IMR-90 (cell line): ENCODE measurements around the gene PPP3CA. TPM values are rescaled to one million over a fixed set of nuclear protein-coding genes. Genes with fewer than 3 reads are reported as not detected.

ENCODE experiments used
- ATAC-seq: fragments of 200-7000 bp; cut with Tn5 transposase; 2 replicates; pipeline ENCODE4 v1.9.1; 2020; ENCODE audit warnings: low read depth, mild to moderate bottlenecking, moderate library complexity
- BruUV-seq: library from RNA; stranded (reverse); fragments of 400-500 nt; replicated peaks from 2 replicates; lab custom pipeline; 2021; lab: Mats Ljungman, UMichigan
- CTCF ChIA-PET: fragments of 300-600 bp; formaldehyde crosslinking; extraction: SDS; loops from one replicate; lab custom pipeline; 2021; ENCODE audit warnings: antibody characterized with exemption; lab: Yijun Ruan, JAX
- POLR2A ChIA-PET: fragments of 300-600 bp; sonication (Branson Sonifier 250); formaldehyde crosslinking; loops from one replicate; lab custom pipeline; 2022; ENCODE audit warnings: antibody characterized with exemption; ENCODE audit not compliant: unreplicated experiment; lab: Charles Lee
- DNase-seq: peaks from one replicate; pipeline ENCODE4 v3.0.0; 2013
- H2AFZ ChIP-seq: replicated peaks from 2 replicates; pipeline ENCODE3; 2013; ENCODE audit warnings: low read length, mild to moderate bottlenecking; ENCODE audit not compliant: poor library complexity
- H2AK5ac ChIP-seq: 2 replicates; pipeline ENCODE4 v1.6.1; 2013; ENCODE audit warnings: low read depth, low read length, inconsistent platforms
- H2AK9ac ChIP-seq: replicated peaks from 2 replicates; pipeline ENCODE3; 2013; ENCODE audit warnings: mild to moderate bottlenecking, low read depth, low read length, moderate library complexity; ENCODE audit not compliant: poor library complexity
- H2BK120ac ChIP-seq: 2 replicates; pipeline ENCODE4 v1.6.1; 2013; ENCODE audit warnings: low read depth, low read length, inconsistent platforms
- H2BK15ac ChIP-seq: 3 replicates; pipeline ENCODE4 v1.6.1; 2013; ENCODE audit warnings: low read depth, low read length, inconsistent platforms
- H2BK20ac ChIP-seq: 2 replicates; pipeline ENCODE4 v1.6.1; 2013; ENCODE audit warnings: low read depth, mild to moderate bottlenecking, inconsistent platforms, low read length, moderate library complexity
- H2BK5ac ChIP-seq: 2 replicates; pipeline ENCODE4 v1.6.1; 2013; ENCODE audit warnings: mild to moderate bottlenecking, low read depth, low read length, inconsistent platforms; ENCODE audit not compliant: poor library complexity, severe bottlenecking
- H3K14ac ChIP-seq: replicated peaks from 2 replicates; pipeline ENCODE4 v1.6.1; 2013; ENCODE audit warnings: low read depth, low read length, inconsistent platforms
- H3K18ac ChIP-seq: 2 replicates; pipeline ENCODE4 v1.6.1; 2013; ENCODE audit warnings: low read depth, low read length, control low read depth
- H3K23ac ChIP-seq: 2 replicates; pipeline ENCODE4 v1.6.1; 2013; ENCODE audit warnings: low read depth, low read length, inconsistent platforms
- H3K27ac ChIP-seq: 2 replicates; pipeline ENCODE4 v1.5.1; 2013; ENCODE audit warnings: mild to moderate bottlenecking, control low read depth, low read length; ENCODE audit not compliant: insufficient read depth
- H3K27me3 ChIP-seq: 2 replicates; pipeline ENCODE4 v1.6.1; 2013; ENCODE audit warnings: low read length; ENCODE audit not compliant: control insufficient read depth, insufficient read depth
- H3K36me3 ChIP-seq: 2 replicates; pipeline ENCODE4 v1.6.1; 2013; ENCODE audit warnings: low read length, mixed read lengths; ENCODE audit not compliant: control insufficient read depth, insufficient read depth
- H3K4ac ChIP-seq: 2 replicates; pipeline ENCODE4 v1.6.1; 2013; ENCODE audit warnings: low read depth, low read length, inconsistent platforms
- H3K4me1 ChIP-seq: 2 replicates; pipeline ENCODE4 v1.6.1; 2013; ENCODE audit warnings: low read length, mixed read lengths; ENCODE audit not compliant: control insufficient read depth, insufficient read depth
- H3K4me2 ChIP-seq: 2 replicates; pipeline ENCODE4 v1.6.1; 2013; ENCODE audit warnings: low read depth, mild to moderate bottlenecking, control low read depth, low read length, moderate library complexity
- H3K4me3 ChIP-seq: 2 replicates; pipeline ENCODE4 v1.5.1; 2013; ENCODE audit warnings: low read depth, mild to moderate bottlenecking, control low read depth, low read length, moderate library complexity; ENCODE audit not compliant: insufficient read depth
- H3K56ac ChIP-seq: 2 replicates; pipeline ENCODE4 v1.6.1; 2013; ENCODE audit warnings: low read length, inconsistent platforms; ENCODE audit not compliant: insufficient read depth; ENCODE audit errors: extremely low read depth
- H3K79me1 ChIP-seq, 2 experiments: 2 replicates each; pipeline ENCODE4 v1.6.1; 2013; ENCODE audit warnings: low read length in 2 of 2, inconsistent platforms in 1 of 2, low read depth in 1 of 2
- H3K9ac ChIP-seq: 2 replicates; pipeline ENCODE4 v1.6.1; 2013; ENCODE audit warnings: low read depth, low read length, control low read depth
- H3K9me1 ChIP-seq: 2 replicates; pipeline ENCODE4 v1.6.1; 2013; ENCODE audit warnings: low read length, inconsistent platforms; ENCODE audit not compliant: insufficient read depth
- H3K9me3 ChIP-seq: 2 replicates; pipeline ENCODE4 v1.6.1; 2013; ENCODE audit warnings: low read length; ENCODE audit not compliant: control insufficient read depth, insufficient read depth
- H4K20me1 ChIP-seq: 2 replicates; pipeline ENCODE4 v1.6.1; 2013; ENCODE audit warnings: low read length, inconsistent platforms; ENCODE audit not compliant: insufficient read depth
- H4K5ac ChIP-seq: 2 replicates; pipeline ENCODE4 v1.6.1; 2013; ENCODE audit warnings: mild to moderate bottlenecking, low read depth, low read length, control low read depth
- H4K8ac ChIP-seq, 2 experiments: 2 replicates each; pipeline ENCODE4 v1.6.1; 2013; ENCODE audit warnings: low read depth in 2 of 2, low read length in 2 of 2, control low read depth in 1 of 2, inconsistent platforms in 1 of 2
- H4K91ac ChIP-seq: 2 replicates; pipeline ENCODE4 v1.6.1; 2013; ENCODE audit warnings: low read depth, low read length, inconsistent platforms; ENCODE audit not compliant: insufficient read depth
- CEBPB ChIP-seq: IDR thresholded peaks from 2 replicates; pipeline ENCODE4 v1.6.1; 2012; ENCODE audit warnings: low read depth, low read length, improper control_type of control experiment
- CHD1 ChIP-seq: IDR thresholded peaks from 2 replicates; pipeline ENCODE4 v1.6.1; 2012; ENCODE audit warnings: low read depth, low read length, improper control_type of control experiment
- FOS ChIP-seq: fragments of 150-350 bp; IDR thresholded peaks from 2 replicates; pipeline ENCODE4 v1.6.1; 2016; ENCODE audit warnings: low read depth, low read length
- MAFK ChIP-seq: IDR thresholded peaks from 2 replicates; pipeline ENCODE4 v1.6.1; 2012; ENCODE audit warnings: low read depth, low read length, improper control_type of control experiment
- MAZ ChIP-seq: IDR thresholded peaks from 2 replicates; pipeline ENCODE4 v1.6.1; 2012; ENCODE audit warnings: low read depth, mild to moderate bottlenecking, low read length, improper control_type of control experiment, moderate library complexity, borderline replicate concordance
- MXI1 ChIP-seq: IDR thresholded peaks from 2 replicates; pipeline ENCODE4 v1.6.1; 2012; ENCODE audit warnings: low read depth, mild to moderate bottlenecking, low read length, moderate library complexity, borderline replicate concordance
- NFE2L2 ChIP-seq: fragments of 150-350 bp; IDR thresholded peaks from 2 replicates; pipeline ENCODE4 v1.6.1; 2016; ENCODE audit warnings: low read depth, mild to moderate bottlenecking, low read length
- POLR2A ChIP-seq: IDR thresholded peaks from 2 replicates; pipeline ENCODE4 v1.6.1; 2012; ENCODE audit warnings: mild to moderate bottlenecking, low read depth, low read length
- RAD21 ChIP-seq: IDR thresholded peaks from 2 replicates; pipeline ENCODE4 v1.6.1; 2012; ENCODE audit warnings: low read length, improper control_type of control experiment
- SMC3 ChIP-seq: fragments of 150-350 bp; IDR thresholded peaks from 2 replicates; pipeline ENCODE4 v1.6.1; 2016; ENCODE audit warnings: low read depth, mild to moderate bottlenecking, antibody characterized with exemption, low read length, moderate library complexity
- WGBS, 2 experiments: methylation state at CpG; one replicate each; pipeline versions ENCODE4 v1.1.5 to v1.1.7; 2013; ENCODE audit warnings: missing lambda C conversion rate in 2 of 2; ENCODE audit not compliant: insufficient read length in 1 of 2; ENCODE audit errors: extremely low coverage in 2 of 2; 5-methylcytosine and 5-hydroxymethylcytosine counted together
- dilution Hi-C: fragments of 300-500 bp; cut with HindIII; formaldehyde crosslinking; loops from one replicate; pipeline ENCODE4 v1.14.3; 2018; ENCODE audit warnings: low sequenced_read_pairs; ENCODE audit not compliant: unreplicated experiment
- in situ Hi-C: fragments of 300-500 bp; cut with MboI; formaldehyde crosslinking; loops from 3 replicates; pipeline ENCODE4 v1.14.3; 2019; ENCODE audit warnings: low sequenced_read_pairs, inconsistent platforms, mixed read lengths
- intact Hi-C: fragments of 100-400 bp; cut with micrococcal nuclease; formaldehyde crosslinking; loops from 2 replicates; pipeline ENCODE4 v1.10.0; 2022
- polyA plus RNA-seq, 3 experiments: library from polyadenylated mRNA; depleted of rRNA; stranded (reverse); fragments of >200 nt; gene quantifications; 2 replicates each; pipeline ENCODE4 v1.2.3, GENCODE V29; 2012; ENCODE audit warnings: low replicate concordance in 1 of 3
- total RNA-seq: library from RNA; depleted of rRNA; stranded (reverse); fragments of >200 nt; gene quantifications from 2 replicates; pipeline ENCODE4 v1.2.3, GENCODE V29; 2012
- TF ChIP-seq, protein P1 (sequence below): fragments of 150-350 bp; IDR thresholded peaks from 2 replicates; pipeline ENCODE4 v1.6.1; 2017; ENCODE audit warnings: mild to moderate bottlenecking, antibody characterized with exemption, low read length, low read depth

PPP3CA gene
- total and polyA plus RNA-seq, 2 of the 4 experiments (the other 2 are of a cell fraction): 14.5 to 48.6 TPM

DNA sequence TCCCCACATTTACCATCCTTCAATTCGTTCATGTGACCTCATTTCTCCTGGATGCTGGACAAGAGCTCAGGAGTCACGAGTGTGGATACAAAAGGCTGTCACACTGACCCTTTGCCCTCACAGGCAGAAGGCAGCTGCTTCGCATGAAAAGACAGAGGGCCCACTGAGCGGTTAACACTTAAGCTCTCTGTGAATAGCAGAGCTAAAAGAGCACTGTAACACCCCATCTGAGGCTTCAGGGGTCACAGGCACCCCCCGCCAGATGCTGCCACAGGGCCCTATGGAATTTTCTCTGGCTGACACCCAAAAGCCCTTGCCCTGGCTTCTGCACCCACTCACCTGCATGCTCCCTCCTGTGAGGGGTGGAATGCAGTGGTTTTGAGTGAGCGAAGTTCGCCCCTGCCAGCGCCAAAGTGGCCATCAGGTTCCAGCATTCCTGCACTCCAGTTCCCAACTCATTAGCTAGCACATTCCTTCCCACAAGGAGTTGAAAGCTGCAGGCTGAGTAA is 360.9 kb downstream of the PPP3CA start:
- intact Hi-C loops (no loop called here), in situ Hi-C loops (no loop called here), dilution Hi-C loops (no loop called here)
- Histone ChIP-seq H4K5ac (no peak overlapping the region), H3K27me3 (no peaks in the 10 kb centered on the region), H3K9me3 (no peaks in the 10 kb centered on the region), H3K18ac (no peak overlapping the region), H2AK5ac (no peak overlapping the region), H3K27ac (no peak overlapping the region), H2AFZ (no peak overlapping the region), H3K36me3 (no peaks in the 10 kb centered on the region), H4K8ac (no peak overlapping the region), H2BK120ac (no peak overlapping the region), H3K4ac (no peak overlapping the region), H4K20me1 (no peaks in the 10 kb centered on the region), H3K9ac (no peak overlapping the region), H3K56ac (no peak overlapping the region), H3K23ac (no peak overlapping the region), H2BK15ac (no peak overlapping the region), H3K4me3 (no peak overlapping the region), H3K14ac (no peak overlapping the region), H2AK9ac (no peak overlapping the region), H2BK20ac (no peak overlapping the region), H3K4me2 (no peak overlapping the region), H3K4me1 (no peaks in the 10 kb centered on the region), H3K9me1 (no peaks in the 10 kb centered on the region), H2BK5ac (no peak overlapping the region), H4K91ac (no peak overlapping the region), H3K79me1 (no peaks in the 10 kb centered on the region)
- no peak for DNase-seq
- ChIA-PET CTCF (interaction anchor here (0.7 to 1.2 kb wide), 2 partner anchors 9 to 24 kb away, joined by 3 read pairs; no protein-coding TSS in a partner anchor), POLR2A (no interaction called here)
- no TSS peak for BruUV-seq
- no peak for TF ChIP-seq POLR2A
- no peak for TF ChIP-seq MXI1
- TF ChIP-seq SMC3: no peak
- TF ChIP-seq MAZ: no peak
- TF ChIP-seq RAD21: no peak
- TF ChIP-seq CHD1: no peak
- no peak for TF ChIP-seq CEBPB
- TF ChIP-seq MAFK: no peak
- no peak for TF ChIP-seq FOS
- TF ChIP-seq NFE2L2: no peak
- TF ChIP-seq, protein P1, sequence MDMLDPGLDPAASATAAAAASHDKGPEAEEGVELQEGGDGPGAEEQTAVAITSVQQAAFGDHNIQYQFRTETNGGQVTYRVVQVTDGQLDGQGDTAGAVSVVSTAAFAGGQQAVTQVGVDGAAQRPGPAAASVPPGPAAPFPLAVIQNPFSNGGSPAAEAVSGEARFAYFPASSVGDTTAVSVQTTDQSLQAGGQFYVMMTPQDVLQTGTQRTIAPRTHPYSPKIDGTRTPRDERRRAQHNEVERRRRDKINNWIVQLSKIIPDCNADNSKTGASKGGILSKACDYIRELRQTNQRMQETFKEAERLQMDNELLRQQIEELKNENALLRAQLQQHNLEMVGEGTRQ: no peak
- WGBS, 2 experiments: 44% methylated on average over 2 of the region's 8 CpGs; no CpG with 5 or more reads in 1 of the 2 experiments
- no peak for ATAC-seq
